ENCODE results near the gene CHERP. TPM values are rescaled to one million over a fixed set of nuclear protein-coding genes. Genes with fewer than 3 reads are reported as not detected.
A peak's percentile ranks its signal among the peaks of the same experiment; 100 is the strongest.

Gene CHERP
- total and polyA plus RNA-seq, 2 of the 13 experiments (the other 11 are each of a cell fraction or from before 2014, with no cell fraction given): 4.3 to 5.4 TPM

- Histone ChIP-seq H3K36me3 (replicated peaks in 1 of 2; ENCODE audit: control insufficient read depth in 1 of 2, insufficient read depth in 2 of 2, low read length in 2 of 2) (peaks cover 47 to 90% of the 10 kb centered on the region in 2 experiments), H3K4me2 (ENCODE audit: low read depth, low read length) (no peak overlapping the region), H3K27me3 (ENCODE audit: control insufficient read depth in 1 of 2, insufficient read depth in 2 of 2, low read length in 2 of 2) (no peaks in the 10 kb centered on the region; a peak in 1 of 5 replicates), H2AFZ (ENCODE audit: low read length) (no peak overlapping the region), H3K79me2 (ENCODE audit: insufficient read depth, low read length) (no peaks in the 10 kb centered on the region), H3K4me3 (replicated peaks in 1 of 3; ENCODE audit: insufficient read depth in 1 of 3, low read depth in 2 of 3, low read length in 3 of 3) (no peak overlapping the region), H3K9ac (ENCODE audit: insufficient read depth, low read depth, low read length) (no peak overlapping the region), H3K4me1 (ENCODE audit: insufficient read depth, low read length) (no peaks in the 10 kb centered on the region), H3K27ac (ENCODE audit: extremely low read length, insufficient read depth, low read length) (no peak overlapping the region), H3K9me3 (ENCODE audit: low read length) (no peaks in the 10 kb centered on the region), H4K20me1 (ENCODE audit: insufficient read depth, low read length) (no peaks in the 10 kb centered on the region)
- intact Hi-C loops (cut with micrococcal nuclease; ENCODE audit: unreplicated experiment): no loop called here
- POLR2A ChIA-PET: no interaction called here
- FAIRE-seq (no peak), DNase-seq (ENCODE audit: low spot score) (no peak), ATAC-seq (no peak; the same call in 2 of the 3 replicates)
- 98% methylated on average over 9 of the region's 18 CpGs for WGBS (ENCODE audit: low lambda C conversion rate)
- 0 out of 2 replicates have a peak, but pooled peaks have one; percentile 39 for TF ChIP-seq ZBTB46 (CRISPR knock-in tag; IDR thresholded peaks at IDR 0.05; ENCODE audit: borderline replicate concordance)
- TF ChIP-seq MXI1 (IDR thresholded peaks at IDR 0.05; ENCODE audit: borderline replicate concordance, low read depth, low read length): no peak
- TF ChIP-seq POLR2G (IDR thresholded peaks at IDR 0.05; ENCODE audit: low read depth, low read length): peak; percentile 51
- TF ChIP-seq ZNF768 (CRISPR knock-in tag; IDR thresholded peaks at IDR 0.05): no peak
- TF ChIP-seq ESRRA (CRISPR knock-in tag; IDR thresholded peaks at IDR 0.05; ENCODE audit: low read depth): no peak
- peak; percentile 17 for TF ChIP-seq CBX1 (IDR thresholded peaks at IDR 0.05; ENCODE audit: low read depth)
- no peak for TF ChIP-seq ZNF34 (CRISPR knock-in tag; IDR thresholded peaks at IDR 0.05; ENCODE audit: borderline replicate concordance)
- TF ChIP-seq AGO1 (IDR thresholded peaks at IDR 0.05; ENCODE audit: low read depth, low read length, poor library complexity, severe bottlenecking): peak; percentile 38
- no peak for TF ChIP-seq TBX2 (CRISPR knock-in tag; IDR thresholded peaks at IDR 0.05; ENCODE audit: borderline replicate concordance)
- no peak for TF ChIP-seq ZSCAN12 (CRISPR knock-in tag; IDR thresholded peaks at IDR 0.05)
- TF ChIP-seq ZC3H13 (CRISPR knock-in tag; IDR thresholded peaks at IDR 0.05): 0 out of 2 replicates have a peak, but pooled peaks have one; percentile 54
- in situ Hi-C loops (cut with HindIII; ENCODE audit: extremely low pct_ligation_motif_present, low pct_unique_long_range_greater_than_20kb): no loop called here
- no TSS peak for BruUV-seq (replicated peaks)
- CTCF ChIA-PET (ENCODE audit: low intra/inter-chr PET ratio, low total read pairs): no interaction called here
Measured at GRCh38 chr19:16520986-16521624, 21.1 kb downstream of the CHERP start.

All from HepG2 (cell line).